ENCODE data around the gene CRYBB3.

Gene CRYBB3

GRCh38 chr22:25192406-25192805 is 7.3 kb upstream of the CRYBB3 start:
- Histone ChIP-seq H2AFZ (ENCODE audit: low read depth, low read length) (no peak overlapping the region), H4K8ac (ENCODE audit: low read length) (no peak overlapping the region), H4K91ac (ENCODE audit: low read length) (no peak overlapping the region), H3K18ac (ENCODE audit: low read depth in 1 of 2, low read length in 2 of 2) (no peak overlapping the region), H2BK120ac (ENCODE audit: low read depth, low read length) (no peak overlapping the region), H3K4me2 (ENCODE audit: low read length, poor library complexity, severe bottlenecking) (no peak overlapping the region), H3K14ac (ENCODE audit: low read length in 2 of 2) (no peak overlapping the region), H3K27me3 (ENCODE audit: control insufficient read depth in 1 of 2, insufficient read depth in 1 of 2, low read length in 2 of 2) (no peaks in the 10 kb centered on the region), H3K4ac (ENCODE audit: low read depth in 1 of 2, low read length in 2 of 2) (no peak overlapping the region), H2BK5ac (ENCODE audit: low read depth, low read length, poor library complexity, severe bottlenecking) (no peak overlapping the region), H3K23ac (ENCODE audit: low read length in 2 of 2) (no peak overlapping the region), H2AK5ac (ENCODE audit: low read length, severe bottlenecking) (no peak overlapping the region), H3K9ac (ENCODE audit: low read length) (no peak overlapping the region), H3K9me3 (ENCODE audit: control insufficient read depth, low read length) (no peaks in the 10 kb centered on the region), H3K36me3 (ENCODE audit: control insufficient read depth in 1 of 2, insufficient read depth in 2 of 2, low read depth in 1 of 2, low read length in 2 of 2) (peaks cover 0 to 10% of the 10 kb centered on the region in 2 experiments), H2BK15ac (ENCODE audit: low read depth, poor library complexity, severe bottlenecking) (no peak overlapping the region), H3K79me1 (replicated peaks; ENCODE audit: low read length, poor library complexity, severe bottlenecking) (no peaks in the 10 kb centered on the region), H3K27ac (ENCODE audit: low read length, poor library complexity, severe bottlenecking) (no peak overlapping the region), H3K4me3 (ENCODE audit: insufficient read depth in 1 of 2, low read depth in 1 of 2, low read length in 2 of 2) (no peak overlapping the region), H2BK12ac (ENCODE audit: low read length in 2 of 2) (no peak overlapping the region), H3K4me1 (ENCODE audit: control insufficient read depth, insufficient read depth, low read depth, low read length) (peaks cover 1% of the 10 kb centered on the region)
- WGBS = 92% methylated on average over 11 of the region's 12 CpGs
- DNase-seq = no peak

- Histone ChIP-seq H3K27ac (ENCODE audit: low read length, poor library complexity, severe bottlenecking) (no peak overlapping the region), H2BK5ac (ENCODE audit: low read depth, low read length, poor library complexity, severe bottlenecking) (no peak overlapping the region), H3K18ac (ENCODE audit: low read depth in 1 of 2, low read length in 2 of 2) (no peak overlapping the region), H3K79me1 (replicated peaks; ENCODE audit: low read length, poor library complexity, severe bottlenecking) (no peaks in the 10 kb centered on the region), H3K9me3 (ENCODE audit: control insufficient read depth, low read length) (no peaks in the 10 kb centered on the region), H3K4me2 (ENCODE audit: low read length, poor library complexity, severe bottlenecking) (no peak overlapping the region), H3K23ac (ENCODE audit: low read length in 2 of 2) (no peak overlapping the region), H4K91ac (ENCODE audit: low read length) (no peak overlapping the region), H3K4me1 (ENCODE audit: control insufficient read depth, insufficient read depth, low read depth, low read length) (peaks cover 1% of the 10 kb centered on the region), H3K4ac (ENCODE audit: low read depth in 1 of 2, low read length in 2 of 2) (no peak overlapping the region), H2AK5ac (ENCODE audit: low read length, severe bottlenecking) (no peak overlapping the region), H2BK15ac (ENCODE audit: low read depth, poor library complexity, severe bottlenecking) (no peak overlapping the region), H3K14ac (ENCODE audit: low read length in 2 of 2) (no peak overlapping the region), H3K9ac (ENCODE audit: low read length) (no peak overlapping the region), H2BK12ac (ENCODE audit: low read length in 2 of 2) (no peak overlapping the region), H3K36me3 (ENCODE audit: control insufficient read depth in 1 of 2, insufficient read depth in 2 of 2, low read depth in 1 of 2, low read length in 2 of 2) (peaks cover 0 to 10% of the 10 kb centered on the region in 2 experiments), H3K27me3 (ENCODE audit: control insufficient read depth in 1 of 2, insufficient read depth in 1 of 2, low read length in 2 of 2) (no peaks in the 10 kb centered on the region), H2AFZ (ENCODE audit: low read depth, low read length) (no peak overlapping the region), H3K4me3 (ENCODE audit: insufficient read depth in 1 of 2, low read depth in 1 of 2, low read length in 2 of 2) (no peak overlapping the region), H4K8ac (ENCODE audit: low read length) (no peak overlapping the region), H2BK120ac (ENCODE audit: low read depth, low read length) (no peak overlapping the region)
- no peak for DNase-seq
- WGBS = 74% methylated on average over 3 of the region's 4 CpGs
Measured at GRCh38 chr22:25193130-25193529, 6.5 kb upstream of the CRYBB3 start.

- Histone ChIP-seq H3K79me1 (replicated peaks; ENCODE audit: low read length, poor library complexity, severe bottlenecking) (no peaks in the 10 kb centered on the region), H3K27me3 (ENCODE audit: control insufficient read depth in 1 of 2, insufficient read depth in 1 of 2, low read length in 2 of 2) (no peaks in the 10 kb centered on the region), H2BK5ac (ENCODE audit: low read depth, low read length, poor library complexity, severe bottlenecking) (no peak overlapping the region), H4K8ac (ENCODE audit: low read length) (no peak overlapping the region), H2BK120ac (ENCODE audit: low read depth, low read length) (no peak overlapping the region), H3K4me1 (ENCODE audit: control insufficient read depth, insufficient read depth, low read depth, low read length) (peaks cover 1% of the 10 kb centered on the region), H2BK15ac (ENCODE audit: low read depth, poor library complexity, severe bottlenecking) (no peak overlapping the region), H3K9me3 (ENCODE audit: control insufficient read depth, low read length) (no peaks in the 10 kb centered on the region), H4K91ac (ENCODE audit: low read length) (no peak overlapping the region), H3K9ac (ENCODE audit: low read length) (no peak overlapping the region), H3K14ac (ENCODE audit: low read length in 2 of 2) (no peak overlapping the region), H3K4me2 (ENCODE audit: low read length, poor library complexity, severe bottlenecking) (no peak overlapping the region), H2BK12ac (ENCODE audit: low read length in 2 of 2) (no peak overlapping the region), H3K36me3 (ENCODE audit: control insufficient read depth in 1 of 2, insufficient read depth in 2 of 2, low read depth in 1 of 2, low read length in 2 of 2) (peaks cover 0 to 10% of the 10 kb centered on the region in 2 experiments), H3K4me3 (ENCODE audit: insufficient read depth in 1 of 2, low read depth in 1 of 2, low read length in 2 of 2) (no peak overlapping the region), H3K18ac (ENCODE audit: low read depth in 1 of 2, low read length in 2 of 2) (no peak overlapping the region), H2AFZ (ENCODE audit: low read depth, low read length) (no peak overlapping the region), H3K23ac (ENCODE audit: low read length in 2 of 2) (no peak overlapping the region), H3K4ac (ENCODE audit: low read depth in 1 of 2, low read length in 2 of 2) (no peak overlapping the region), H2AK5ac (ENCODE audit: low read length, severe bottlenecking) (no peak overlapping the region), H3K27ac (ENCODE audit: low read length, poor library complexity, severe bottlenecking) (no peak overlapping the region)
- 69% methylated on average over 2 of the region's 3 CpGs for WGBS
- no peak for DNase-seq
Measured at GRCh38 chr22:25193548-25193947, 6.1 kb upstream of the CRYBB3 start.

- no peak overlapping the region for H3K9ac ChIP-seq (ENCODE audit: low read length)
- H3K36me3 ChIP-seq (ENCODE audit: control insufficient read depth in 1 of 2, insufficient read depth in 2 of 2, low read depth in 1 of 2, low read length in 2 of 2) = peaks cover 0 to 4% of the 10 kb centered on the region in 2 experiments
- no peak overlapping the region for H2AFZ ChIP-seq (ENCODE audit: low read depth, low read length)
- no peak overlapping the region for H3K18ac ChIP-seq (ENCODE audit: low read depth in 1 of 2, low read length in 2 of 2)
- H3K4me1 ChIP-seq (ENCODE audit: control insufficient read depth, insufficient read depth, low read depth, low read length) = peaks cover 1% of the 10 kb centered on the region
- H3K4me2 ChIP-seq (ENCODE audit: low read length, poor library complexity, severe bottlenecking) = no peak overlapping the region
- no peak overlapping the region for H2BK15ac ChIP-seq (ENCODE audit: low read depth, poor library complexity, severe bottlenecking)
- WGBS = 94% methylated on average over 5 of the region's 5 CpGs
- H3K4me3 ChIP-seq (ENCODE audit: insufficient read depth in 1 of 2, low read depth in 1 of 2, low read length in 2 of 2) = no peak overlapping the region
- DNase-seq = no peak
- no peak overlapping the region for H2BK120ac ChIP-seq (ENCODE audit: low read depth, low read length)
- no peak overlapping the region for H3K23ac ChIP-seq (ENCODE audit: low read length in 2 of 2)
- H3K79me1 ChIP-seq (replicated peaks; ENCODE audit: low read length, poor library complexity, severe bottlenecking) = no peaks in the 10 kb centered on the region
- H3K14ac ChIP-seq (ENCODE audit: low read length in 2 of 2) = no peak overlapping the region
- H2BK12ac ChIP-seq (ENCODE audit: low read length in 2 of 2) = no peak overlapping the region
- H2AK5ac ChIP-seq (ENCODE audit: low read length, severe bottlenecking) = no peak overlapping the region
- H3K4ac ChIP-seq (ENCODE audit: low read depth in 1 of 2, low read length in 2 of 2) = no peak overlapping the region
- H4K8ac ChIP-seq (ENCODE audit: low read length) = no peak overlapping the region
- no peaks in the 10 kb centered on the region for H3K9me3 ChIP-seq (ENCODE audit: control insufficient read depth, low read length)
- H3K27me3 ChIP-seq (ENCODE audit: control insufficient read depth in 1 of 2, insufficient read depth in 1 of 2, low read length in 2 of 2) = peaks cover 0 to 5% of the 10 kb centered on the region in 2 experiments
- H2BK5ac ChIP-seq (ENCODE audit: low read depth, low read length, poor library complexity, severe bottlenecking) = no peak overlapping the region
- H4K91ac ChIP-seq (ENCODE audit: low read length) = no peak overlapping the region
- H3K27ac ChIP-seq (ENCODE audit: low read length, poor library complexity, severe bottlenecking) = no peak overlapping the region
Measured at GRCh38 chr22:25196326-25196725, 3.3 kb upstream of the CRYBB3 start.
